HEK293T (cell line): ENCODE measurements around the gene TIE1.

ENCODE experiments used
- CTCF ChIA-PET: fragments of 350-600 bp; formaldehyde crosslinking; extraction: SDS; loops from one replicate; lab custom pipeline; 2021; ENCODE audit warnings: antibody characterized with exemption, inconsistent platforms; lab: Yijun Ruan, JAX
- POLR2A ChIA-PET: fragments of 350-600 bp; formaldehyde crosslinking; extraction: SDS; loops from one replicate; lab custom pipeline; 2020; ENCODE audit warnings: antibody characterized with exemption, inconsistent platforms; lab: Yijun Ruan, JAX
- DNase-seq: peaks from one replicate; pipeline ENCODE4 v3.0.0; 2012; ENCODE audit warnings: mixed read lengths; ENCODE audit errors: extremely low spot score
- ARNT ChIP-seq: fragments of 450-650 bp; IDR thresholded peaks from 2 replicates; pipeline ENCODE4 v1.6.1; 2017; ENCODE audit warnings: mild to moderate bottlenecking
- BHLHE40 ChIP-seq: fragments of 450-650 bp; IDR thresholded peaks from 2 replicates; pipeline ENCODE4 v1.6.1; 2016; ENCODE audit warnings: mild to moderate bottlenecking, moderate library complexity, borderline replicate concordance
- CTBP1 ChIP-seq: fragments of 450-650 bp; IDR thresholded peaks from 2 replicates; pipeline ENCODE4 v1.6.1; 2016; ENCODE audit warnings: borderline replicate concordance
- ELF4 ChIP-seq: fragments of 450-650 bp; IDR thresholded peaks from 2 replicates; pipeline ENCODE4 v1.6.1; 2017; ENCODE audit warnings: antibody characterized with exemption
- FOXA1 ChIP-seq: fragments of 450-650 bp; IDR thresholded peaks from 2 replicates; pipeline ENCODE4 v1.6.1; 2016; ENCODE audit warnings: mild to moderate bottlenecking
- FOXK2 ChIP-seq: fragments of 450-650 bp; IDR thresholded peaks from 2 replicates; pipeline ENCODE4 v1.6.1; 2016; ENCODE audit warnings: mild to moderate bottlenecking
- FOXM1 ChIP-seq: fragments of 450-650 bp; IDR thresholded peaks from 2 replicates; pipeline ENCODE4 v1.6.1; 2017; ENCODE audit warnings: mild to moderate bottlenecking, borderline replicate concordance
- HDGF ChIP-seq: fragments of 450-650 bp; IDR thresholded peaks from 2 replicates; pipeline ENCODE4 v1.6.1; 2017; ENCODE audit warnings: antibody characterized with exemption, borderline replicate concordance
- L3MBTL2 ChIP-seq: fragments of 450-650 bp; conservative IDR thresholded peaks from 2 replicates; pipeline ENCODE4 v1.6.1; 2016; ENCODE audit warnings: mild to moderate bottlenecking
- LEF1 ChIP-seq: fragments of 450-650 bp; IDR thresholded peaks from 2 replicates; pipeline ENCODE4 v1.6.1; 2017; ENCODE audit warnings: mild to moderate bottlenecking, borderline replicate concordance
- NFRKB ChIP-seq: fragments of 450-650 bp; IDR thresholded peaks from 2 replicates; pipeline ENCODE4 v1.6.1; 2016; ENCODE audit warnings: mild to moderate bottlenecking, moderate library complexity
- PKNOX1 ChIP-seq: fragments of 450-650 bp; IDR thresholded peaks from 2 replicates; pipeline ENCODE4 v1.6.1; 2016
- SUZ12 ChIP-seq: fragments of 450-650 bp; IDR thresholded peaks from 2 replicates; pipeline ENCODE4 v1.6.1; 2016; ENCODE audit warnings: mild to moderate bottlenecking
- TARDBP ChIP-seq: fragments of 450-650 bp; IDR thresholded peaks from 2 replicates; pipeline ENCODE4 v1.6.1; 2016
- ZNF384 ChIP-seq: fragments of 450-650 bp; IDR thresholded peaks from 2 replicates; pipeline ENCODE4 v1.6.1; 2016

The TIE1 gene

GRCh38 chr1:43293896-43294760, 6.7 kb upstream of the TIE1 start:
- ChIA-PET CTCF (no interaction called here), POLR2A (interaction anchor here (1.5 to 2.0 kb wide), 2 partner anchors 55 to 64 kb away, joined by 3 to 7 read pairs; partner anchors contain the start of gene CDC20)
- TF ChIP-seq ELF4 (no peak), LEF1 (no peak), ARNT (no peak), L3MBTL2 (no peak), TARDBP (no peak), CTBP1 (no peak), FOXK2 (no peak), HDGF (no peak), NFRKB (no peak), FOXM1 (no peak), FOXA1 (no peak)
- DNase-seq: no peak

- ChIA-PET CTCF (no interaction called here), POLR2A (interaction anchor here (2.0 kb wide), 1 partner anchor 64 kb away, joined by 7 read pairs; the partner anchor contains the start of gene CDC20)
- no peak for TF ChIP-seq CTBP1
- no peak for TF ChIP-seq FOXM1
- TF ChIP-seq L3MBTL2: no peak
- TF ChIP-seq ELF4: no peak
- TF ChIP-seq ARNT: no peak
- no peak for TF ChIP-seq SUZ12
- no peak for TF ChIP-seq TARDBP
- TF ChIP-seq BHLHE40: no peak
- no peak for TF ChIP-seq FOXK2
- no peak for TF ChIP-seq PKNOX1
- no peak for TF ChIP-seq NFRKB
- TF ChIP-seq LEF1: no peak
- no peak for TF ChIP-seq FOXA1
- DNase-seq: no peak
These were observed 6.0 kb upstream of the TIE1 start for GRCh38 chr1:43294761-43295160.

GRCh38 chr1:43296207-43296606, 4.6 kb upstream of the TIE1 start:
- no peak for DNase-seq
- ChIA-PET CTCF (no interaction called here), POLR2A (no interaction called here)
- TF ChIP-seq LEF1 (no peak), ZNF384 (no peak), HDGF (no peak), ARNT (no peak), FOXM1 (no peak), ELF4 (no peak), PKNOX1 (no peak), CTBP1 (no peak), L3MBTL2 (no peak), NFRKB (no peak), TARDBP (no peak)

GRCh38 chr1:43298055-43298454, 2.7 kb upstream of the TIE1 start:
- DNase-seq: no peak
- TF ChIP-seq FOXA1: no peak
- TF ChIP-seq ZNF384: no peak
- no peak for TF ChIP-seq NFRKB
- no peak for TF ChIP-seq FOXM1
- no peak for TF ChIP-seq TARDBP
- no peak for TF ChIP-seq ARNT
- TF ChIP-seq SUZ12: no peak
- TF ChIP-seq L3MBTL2: no peak
- no peak for TF ChIP-seq LEF1
- no peak for TF ChIP-seq HDGF
- ChIA-PET POLR2A (no interaction called here), CTCF (no interaction called here)

GRCh38 chr1:43299101-43299500, 1.7 kb upstream of the TIE1 start:
- CTCF ChIA-PET: interaction anchor here (0.6 kb wide), 1 partner anchor 72 kb away, joined by 3 read pairs; no protein-coding TSS in a partner anchor
- DNase-seq: no peak
- POLR2A ChIA-PET: no interaction called here
- no peak for TF ChIP-seq FOXM1
- no peak for TF ChIP-seq FOXK2

- DNase-seq: no peak
- no peak for TF ChIP-seq ZNF384
- TF ChIP-seq FOXM1: no peak
- TF ChIP-seq FOXA1: no peak
- no peak for TF ChIP-seq ARNT
- TF ChIP-seq SUZ12: no peak
- ChIA-PET CTCF (no interaction called here), POLR2A (no interaction called here)
These were observed 1.4 kb downstream of the TIE1 start for GRCh38 chr1:43302201-43302600.

GRCh38 chr1:43302721-43303470, 2.1 kb downstream of the TIE1 start:
- no peak for DNase-seq
- ChIA-PET CTCF (no interaction called here), POLR2A (no interaction called here)
- TF ChIP-seq FOXA1 (no peak), ELF4 (no peak), LEF1 (no peak), PKNOX1 (no peak), CTBP1 (no peak), TARDBP (no peak), FOXK2 (no peak), ZNF384 (no peak), SUZ12 (no peak), HDGF (no peak), FOXM1 (no peak), NFRKB (no peak)
